Osteocyte (in vitro differentiated cells): Measurements from ENCODE around the gene HECW1. TPM values are rescaled to one million over a fixed set of nuclear protein-coding genes. Genes with fewer than 3 reads are reported as not detected.
A peak's percentile ranks its signal among the peaks of the same experiment; 100 is the strongest.

Experiments
- DNase-seq: peaks from one replicate; pipeline ENCODE4 v3.0.0; 2021; ENCODE audit warnings: mixed read lengths; ENCODE audit not compliant: unreplicated experiment; ENCODE audit errors: extremely low spot score
- H3K27ac Mint-ChIP-seq: one replicate; pipeline ENCODE4 v1.8.0; 2021; ENCODE audit warnings: mild to moderate bottlenecking, mixed read lengths; ENCODE audit not compliant: unreplicated experiment
- H3K27me3 Mint-ChIP-seq: one replicate; pipeline ENCODE4 v1.8.0; 2021; ENCODE audit warnings: mixed read lengths; ENCODE audit not compliant: unreplicated experiment
- H3K36me3 Mint-ChIP-seq: one replicate; pipeline ENCODE4 v1.8.0; 2021; ENCODE audit warnings: mixed read lengths; ENCODE audit not compliant: unreplicated experiment
- H3K4me1 Mint-ChIP-seq: one replicate; pipeline ENCODE4 v1.8.0; 2021; ENCODE audit warnings: mixed read lengths; ENCODE audit not compliant: unreplicated experiment
- H3K4me3 Mint-ChIP-seq: one replicate; pipeline ENCODE4 v1.8.0; 2021; ENCODE audit warnings: mild to moderate bottlenecking, moderate library complexity, mixed read lengths; ENCODE audit not compliant: unreplicated experiment
- H3K9me3 Mint-ChIP-seq: one replicate; pipeline ENCODE4 v1.8.0; 2021; ENCODE audit warnings: mixed read lengths; ENCODE audit not compliant: unreplicated experiment
- total RNA-seq: library from RNA; stranded (reverse); gene quantifications from 2 replicates; pipeline ENCODE4 v1.2.1, GENCODE V29; 2021
- TF ChIP-seq, protein P1 (sequence below): fragments of 200-600 bp; sonication (generic); IDR thresholded peaks from 2 replicates; pipeline ENCODE4 v1.5.0; 2021; ENCODE audit warnings: antibody characterized with exemption, mild to moderate bottlenecking, moderate library complexity

HECW1 gene
- total RNA-seq, 1 donor from 2014 or later = 0.16 TPM

- TF ChIP-seq, protein P1, sequence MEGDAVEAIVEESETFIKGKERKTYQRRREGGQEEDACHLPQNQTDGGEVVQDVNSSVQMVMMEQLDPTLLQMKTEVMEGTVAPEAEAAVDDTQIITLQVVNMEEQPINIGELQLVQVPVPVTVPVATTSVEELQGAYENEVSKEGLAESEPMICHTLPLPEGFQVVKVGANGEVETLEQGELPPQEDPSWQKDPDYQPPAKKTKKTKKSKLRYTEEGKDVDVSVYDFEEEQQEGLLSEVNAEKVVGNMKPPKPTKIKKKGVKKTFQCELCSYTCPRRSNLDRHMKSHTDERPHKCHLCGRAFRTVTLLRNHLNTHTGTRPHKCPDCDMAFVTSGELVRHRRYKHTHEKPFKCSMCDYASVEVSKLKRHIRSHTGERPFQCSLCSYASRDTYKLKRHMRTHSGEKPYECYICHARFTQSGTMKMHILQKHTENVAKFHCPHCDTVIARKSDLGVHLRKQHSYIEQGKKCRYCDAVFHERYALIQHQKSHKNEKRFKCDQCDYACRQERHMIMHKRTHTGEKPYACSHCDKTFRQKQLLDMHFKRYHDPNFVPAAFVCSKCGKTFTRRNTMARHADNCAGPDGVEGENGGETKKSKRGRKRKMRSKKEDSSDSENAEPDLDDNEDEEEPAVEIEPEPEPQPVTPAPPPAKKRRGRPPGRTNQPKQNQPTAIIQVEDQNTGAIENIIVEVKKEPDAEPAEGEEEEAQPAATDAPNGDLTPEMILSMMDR = no peak
- no peaks in the 10 kb centered on the region for H3K36me3 Mint-ChIP-seq
These were observed 43.2 kb downstream of the HECW1 start for GRCh38 chr7:43155636-43156035.

GRCh38 chr7:43163885-43164284, 51.4 kb downstream of the HECW1 start:
- H3K4me3 Mint-ChIP-seq = no peak overlapping the region
- no peaks in the 10 kb centered on the region for H3K9me3 Mint-ChIP-seq
- no peaks in the 10 kb centered on the region for H3K36me3 Mint-ChIP-seq
- DNase-seq = no peak
- no peak overlapping the region for H3K27ac Mint-ChIP-seq
- H3K27me3 Mint-ChIP-seq = no peaks in the 10 kb centered on the region
- H3K4me1 Mint-ChIP-seq = peaks cover 16% of the 10 kb centered on the region
- TF ChIP-seq, protein P1 = no peak

More at GRCh38 chr7:43155636-43156035, 43.2 kb downstream of the HECW1 start:
- Mint-ChIP-seq H3K27ac (no peak overlapping the region), H3K9me3 (no peaks in the 10 kb centered on the region), H3K27me3 (peaks cover 23% of the 10 kb centered on the region), H3K4me3 (no peak overlapping the region), H3K4me1 (no peaks in the 10 kb centered on the region)
- no peak for DNase-seq

- Mint-ChIP-seq H3K4me3 (no peak overlapping the region), H3K36me3 (no peaks in the 10 kb centered on the region), H3K9me3 (no peaks in the 10 kb centered on the region), H3K27me3 (no peaks in the 10 kb centered on the region), H3K27ac (peak overlapping the region; percentile 52), H3K4me1 (peaks cover 16% of the 10 kb centered on the region)
- TF ChIP-seq, protein P1 = no peak
- DNase-seq = no peak
These were observed 52.3 kb downstream of the HECW1 start for GRCh38 chr7:43164757-43165156.

DNA sequence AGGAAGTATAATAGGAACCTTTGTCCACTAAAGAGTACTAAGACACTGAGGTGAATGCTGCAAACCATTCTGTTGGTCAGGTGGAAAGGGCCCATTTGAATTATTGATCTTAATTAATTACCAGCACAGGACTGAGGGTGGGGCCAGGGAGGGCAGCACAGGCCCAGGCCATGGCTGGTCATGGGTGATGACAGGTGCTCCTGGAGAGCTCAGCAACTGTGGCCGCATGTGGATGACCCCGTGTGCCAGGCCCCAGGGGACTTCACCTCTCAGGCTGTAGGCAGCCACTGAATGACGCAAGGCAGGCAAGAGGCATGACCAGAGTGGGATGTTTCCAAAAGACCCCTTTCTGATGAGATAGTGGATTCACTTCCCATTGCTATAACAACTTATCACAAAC, 54.2 kb downstream of the HECW1 start:
- no peak for DNase-seq
- Mint-ChIP-seq H3K9me3 (no peaks in the 10 kb centered on the region), H3K36me3 (no peaks in the 10 kb centered on the region), H3K4me3 (no peak overlapping the region), H3K4me1 (peaks cover 16% of the 10 kb centered on the region), H3K27me3 (peaks cover 5% of the 10 kb centered on the region), H3K27ac (no peak overlapping the region)
- TF ChIP-seq, protein P1 = no peak

DNA sequence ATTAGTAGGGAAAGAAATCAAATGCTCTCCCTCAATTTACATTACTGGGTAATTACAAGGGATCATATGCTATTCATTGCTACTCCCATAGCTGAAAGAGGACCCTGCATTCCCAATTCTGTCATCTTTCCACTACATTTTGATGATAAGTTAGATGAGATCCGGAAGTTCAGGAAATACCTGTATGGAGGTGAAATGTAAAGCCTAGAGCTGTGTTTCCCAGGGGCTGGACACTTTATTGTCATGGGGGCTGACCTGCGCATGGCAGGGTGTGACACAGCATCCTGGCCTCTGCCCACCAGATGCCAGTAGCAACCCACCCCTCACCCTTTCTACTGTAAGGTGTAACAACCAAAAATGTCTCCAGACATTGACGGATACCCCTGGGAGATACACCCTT, 56.6 kb downstream of the HECW1 start:
- no peaks in the 10 kb centered on the region for H3K36me3 Mint-ChIP-seq
- H3K9me3 Mint-ChIP-seq = no peaks in the 10 kb centered on the region
- DNase-seq = no peak
- no peak overlapping the region for H3K27ac Mint-ChIP-seq
- TF ChIP-seq, protein P1 = no peak
- H3K27me3 Mint-ChIP-seq = peaks cover 19% of the 10 kb centered on the region
- H3K4me3 Mint-ChIP-seq = no peak overlapping the region
- H3K4me1 Mint-ChIP-seq = peaks cover 11% of the 10 kb centered on the region
